DOHH2 (cell line): ENCODE measurements around the gene COL8A1.

Source experiments
- CTCF ChIP-seq: fragments of 200-600 bp; sonication (generic); IDR thresholded peaks from one replicate; pipeline ENCODE4 v1.5.1; 2014; ENCODE audit warnings: antibody characterized with exemption, mild to moderate bottlenecking, low read depth, low read length; ENCODE audit not compliant: poor library complexity, severe bottlenecking
- EZH2phosphoT487 ChIP-seq: fragments of 200-600 bp; sonication (generic); IDR thresholded peaks from 2 replicates; pipeline ENCODE4 v1.6.1; 2017; ENCODE audit warnings: borderline replicate concordance, mild to moderate bottlenecking, antibody characterized with exemption, low read length, moderate library complexity, mixed read lengths

DNA sequence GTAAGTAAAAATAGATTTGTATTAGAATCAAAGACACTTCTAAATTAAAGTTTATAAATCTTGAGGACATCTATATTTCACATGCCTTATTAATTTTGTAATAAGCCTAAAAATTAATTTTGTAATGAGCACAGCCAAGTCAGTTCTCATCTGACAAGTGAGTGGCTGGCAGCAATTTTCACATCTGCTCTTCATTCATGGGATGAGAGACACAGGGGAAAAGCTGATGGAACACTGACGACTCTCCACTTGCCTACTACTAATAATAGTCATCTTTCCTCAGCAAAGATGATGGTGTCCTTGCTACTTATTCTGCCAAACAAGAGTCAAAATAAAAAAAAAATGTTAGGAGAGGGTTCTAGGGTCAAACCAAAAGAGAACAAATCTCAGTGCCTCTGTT, 164.9 kb downstream of the COL8A1 start:
- TF ChIP-seq CTCF (no peak), EZH2phosphoT487 (no peak)
